Measurements from ENCODE around the gene PDE4D.

PDE4D gene

DNA sequence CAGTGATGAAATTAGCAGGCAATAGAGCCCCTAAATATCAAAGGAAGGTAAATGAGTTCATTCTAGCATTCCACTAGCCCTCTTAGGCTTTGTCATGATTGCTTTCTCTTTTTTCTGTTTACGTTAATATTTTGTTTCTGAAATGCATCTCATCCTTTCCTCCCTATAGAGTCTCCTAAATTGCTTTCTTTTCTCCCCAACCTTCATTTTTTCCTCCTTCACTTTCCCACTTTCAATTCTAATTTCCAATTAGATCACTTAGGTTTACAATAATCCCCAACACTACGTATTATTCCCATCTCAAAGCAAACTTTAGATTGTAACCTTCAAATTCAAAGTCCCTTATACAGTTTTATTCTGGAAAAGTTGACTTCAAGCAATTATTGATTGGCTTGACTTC lies 751.4 kb downstream of the PDE4D start:
- Mint-ChIP-seq H3K36me3 (ENCODE audit: insufficient read depth) (no peaks in the 10 kb centered on the region), H3K27ac (no peak overlapping the region), H3K9me3 (no peaks in the 10 kb centered on the region), H3K4me3 (no peak overlapping the region), H3K27me3 (peaks cover 0 to 3% of the 10 kb centered on the region in 2 donors), H3K4me1 (ENCODE audit: low read depth in 2 of 2) (no peaks in the 10 kb centered on the region)
- ATAC-seq (replicated peaks) (no peak), DNase-seq (no peak)

DNA sequence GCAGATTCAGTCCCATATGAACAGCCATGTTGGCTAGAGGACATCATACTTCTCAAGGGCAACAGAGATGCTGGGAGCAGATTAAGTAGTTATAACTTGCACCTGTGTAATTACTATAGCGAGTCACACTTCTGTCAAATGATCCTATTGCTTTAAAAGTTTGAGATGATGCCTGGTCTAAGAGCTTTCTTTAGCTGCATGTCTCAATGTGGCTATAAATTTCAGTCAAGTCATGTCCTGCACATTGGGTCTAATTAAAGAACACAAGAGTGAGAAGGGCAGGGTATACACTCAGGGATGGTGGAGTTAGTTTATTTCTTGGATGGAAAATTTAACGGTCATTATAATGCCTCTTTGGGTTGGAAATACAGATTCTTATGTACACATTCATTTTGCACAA lies 753.4 kb downstream of the PDE4D start:
- H3K9me3 Mint-ChIP-seq = no peaks in the 10 kb centered on the region
- peaks cover 0 to 8% of the 10 kb centered on the region in 2 donors for H3K27me3 Mint-ChIP-seq
- DNase-seq = no peak
- H3K4me1 Mint-ChIP-seq (ENCODE audit: low read depth in 2 of 2) = peaks cover 0 to 3% of the 10 kb centered on the region in 2 donors
- ATAC-seq (replicated peaks) = no peak
- no peak overlapping the region for H3K4me3 Mint-ChIP-seq
- no peaks in the 10 kb centered on the region for H3K36me3 Mint-ChIP-seq (ENCODE audit: insufficient read depth)
- H3K27ac Mint-ChIP-seq = no peak overlapping the region

DNA sequence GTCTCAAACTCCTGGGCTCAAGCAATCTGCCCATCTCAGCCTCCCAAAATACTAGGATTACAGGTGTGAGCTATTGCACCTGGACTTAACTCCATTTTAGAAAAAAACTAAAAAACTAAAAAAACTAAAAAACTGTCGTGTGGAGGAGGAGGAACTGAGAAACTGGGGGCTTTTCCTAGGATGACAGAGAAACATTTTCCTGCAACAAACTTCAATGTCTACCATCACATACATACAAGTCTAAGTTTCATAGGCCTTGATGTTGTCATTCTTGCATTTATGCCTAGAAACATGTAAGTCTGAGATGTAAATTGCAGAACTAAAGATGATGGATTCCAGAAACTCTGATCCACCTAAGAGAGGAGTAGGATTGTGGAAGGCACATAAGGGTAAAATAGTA lies 753.8 kb downstream of the PDE4D start:
- no peak for DNase-seq
- H3K36me3 Mint-ChIP-seq (ENCODE audit: insufficient read depth) = no peaks in the 10 kb centered on the region
- no peak overlapping the region for H3K27ac Mint-ChIP-seq
- no peak for ATAC-seq (replicated peaks)
- H3K4me1 Mint-ChIP-seq (ENCODE audit: low read depth in 2 of 2) = peaks cover 0 to 7% of the 10 kb centered on the region in 2 donors
- peaks cover 0 to 8% of the 10 kb centered on the region in 2 donors for H3K27me3 Mint-ChIP-seq
- no peak overlapping the region for H3K4me3 Mint-ChIP-seq
- H3K9me3 Mint-ChIP-seq = no peaks in the 10 kb centered on the region

DNA sequence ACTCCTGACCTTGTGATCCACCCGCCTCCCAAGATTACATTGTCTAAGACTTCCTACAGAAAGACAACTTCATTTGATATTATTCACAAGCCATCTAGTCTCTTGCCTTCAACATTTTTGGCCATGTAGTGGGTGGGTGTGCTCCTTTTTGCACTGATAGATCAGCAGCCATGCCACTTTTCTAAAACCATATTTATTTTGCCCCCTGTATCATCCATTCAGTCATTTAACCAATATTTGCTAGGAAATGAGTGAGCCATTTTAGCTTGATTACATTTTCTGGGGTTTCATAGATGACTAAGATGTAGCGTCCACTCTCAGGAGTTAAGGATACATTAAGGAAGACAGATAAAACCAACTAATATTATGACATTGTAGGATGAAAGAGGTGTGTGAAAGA lies 755.0 kb downstream of the PDE4D start:
- no peak overlapping the region for H3K4me3 Mint-ChIP-seq
- H3K9me3 Mint-ChIP-seq = no peaks in the 10 kb centered on the region
- no peak for ATAC-seq (replicated peaks)
- no peak for DNase-seq
- peaks cover 0 to 15% of the 10 kb centered on the region in 2 donors for H3K4me1 Mint-ChIP-seq (ENCODE audit: low read depth in 2 of 2)
- peaks cover 0 to 8% of the 10 kb centered on the region in 2 donors for H3K27me3 Mint-ChIP-seq
- no peaks in the 10 kb centered on the region for H3K36me3 Mint-ChIP-seq (ENCODE audit: insufficient read depth)
- H3K27ac Mint-ChIP-seq = no peak overlapping the region

DNA sequence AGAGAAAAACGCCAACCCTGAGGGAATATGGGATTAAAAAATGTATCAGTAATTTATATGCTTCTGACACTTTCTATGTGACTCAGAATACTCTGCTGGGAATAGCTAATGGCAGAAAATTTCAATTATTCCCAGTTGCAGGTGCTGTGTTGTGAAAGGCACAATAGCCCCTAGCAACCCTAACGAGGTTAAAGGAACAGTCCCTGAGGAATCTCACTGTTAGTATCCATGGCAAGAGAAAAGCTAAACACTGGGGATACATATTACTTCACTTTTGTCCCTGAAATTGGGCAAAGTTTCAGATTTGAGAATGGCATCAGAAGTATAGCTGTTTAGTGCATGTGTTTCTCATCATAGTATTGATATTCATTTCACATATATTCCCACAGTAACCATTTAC lies 755.7 kb downstream of the PDE4D start:
- no peaks in the 10 kb centered on the region for H3K36me3 Mint-ChIP-seq (ENCODE audit: insufficient read depth)
- H3K27ac Mint-ChIP-seq = no peak overlapping the region
- H3K4me1 Mint-ChIP-seq (ENCODE audit: low read depth in 2 of 2) = peaks cover 0 to 19% of the 10 kb centered on the region in 2 donors
- ATAC-seq (replicated peaks) = no peak
- no peak for DNase-seq
- H3K9me3 Mint-ChIP-seq = no peaks in the 10 kb centered on the region
- H3K27me3 Mint-ChIP-seq = peaks cover 0 to 8% of the 10 kb centered on the region in 2 donors
- no peak overlapping the region for H3K4me3 Mint-ChIP-seq

DNA sequence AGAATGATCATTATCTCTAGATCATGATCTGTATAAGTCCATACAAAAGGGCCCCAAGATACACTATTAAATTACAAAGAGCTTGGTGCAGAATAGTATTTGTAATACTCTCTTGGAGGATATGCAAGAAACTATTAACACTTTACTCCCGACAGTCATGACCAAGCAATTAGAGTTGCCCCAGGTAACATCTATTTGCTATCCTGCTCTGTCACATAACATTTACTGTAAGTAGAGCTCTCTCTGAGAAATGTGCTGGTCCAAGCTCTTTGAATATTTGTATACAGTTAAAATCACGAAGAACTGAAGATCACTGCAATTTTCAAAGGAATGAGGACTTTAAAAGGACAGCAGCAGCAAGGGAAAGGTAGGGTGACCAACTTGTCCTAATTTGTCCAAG lies 757.0 kb downstream of the PDE4D start:
- H3K4me1 Mint-ChIP-seq (ENCODE audit: low read depth in 2 of 2) = peaks cover 0 to 23% of the 10 kb centered on the region in 2 donors
- DNase-seq = no peak
- H3K27ac Mint-ChIP-seq = no peak overlapping the region
- H3K27me3 Mint-ChIP-seq = peaks cover 0 to 8% of the 10 kb centered on the region in 2 donors
- no peaks in the 10 kb centered on the region for H3K36me3 Mint-ChIP-seq (ENCODE audit: insufficient read depth)
- no peak for ATAC-seq (replicated peaks)
- H3K4me3 Mint-ChIP-seq = no peak overlapping the region
- H3K9me3 Mint-ChIP-seq = no peaks in the 10 kb centered on the region

DNA sequence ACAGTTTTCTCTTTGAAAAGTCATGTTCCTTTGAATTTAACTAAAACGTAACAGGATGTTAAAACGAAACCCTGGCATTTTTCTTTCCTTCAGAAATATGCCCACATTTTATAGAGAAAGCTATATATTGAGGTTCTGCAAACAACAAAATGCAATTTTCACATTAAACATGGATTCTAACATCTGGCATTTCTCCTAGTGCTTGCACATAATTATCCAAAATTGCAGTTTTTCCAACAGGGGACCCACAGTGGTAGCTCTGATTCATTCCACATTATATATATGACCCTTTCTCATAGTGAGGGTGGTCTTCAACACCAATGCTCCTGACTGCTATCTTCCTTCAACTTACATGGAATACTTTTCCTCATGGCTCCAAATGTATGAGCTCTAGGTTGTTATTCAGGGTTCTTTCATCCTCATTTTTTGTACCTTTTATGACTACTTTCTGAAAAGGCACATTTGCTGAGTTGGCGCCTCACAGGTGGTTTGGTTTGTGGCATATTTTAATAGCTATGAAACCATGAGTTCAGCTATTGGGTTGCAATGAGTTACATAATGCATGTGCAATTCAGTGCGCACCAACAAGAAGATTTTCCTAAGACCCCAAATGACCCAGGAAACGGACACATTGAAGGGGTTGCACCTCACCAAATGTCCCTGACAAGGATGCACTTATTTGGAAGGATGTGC lies 758.9 kb downstream of the PDE4D start:
- H3K9me3 Mint-ChIP-seq = no peaks in the 10 kb centered on the region
- peaks cover 0 to 23% of the 10 kb centered on the region in 2 donors for H3K4me1 Mint-ChIP-seq (ENCODE audit: low read depth in 2 of 2)
- H3K36me3 Mint-ChIP-seq (ENCODE audit: insufficient read depth) = no peaks in the 10 kb centered on the region
- H3K27ac Mint-ChIP-seq = peak overlapping the region in 1 of 2 donors; percentile 26
- DNase-seq = no peak
- peak overlapping the region in 1 of 2 donors; percentile 34 for H3K4me3 Mint-ChIP-seq
- ATAC-seq (replicated peaks) = peak; percentile 36
- H3K27me3 Mint-ChIP-seq = peaks cover 0 to 8% of the 10 kb centered on the region in 2 donors

DNA sequence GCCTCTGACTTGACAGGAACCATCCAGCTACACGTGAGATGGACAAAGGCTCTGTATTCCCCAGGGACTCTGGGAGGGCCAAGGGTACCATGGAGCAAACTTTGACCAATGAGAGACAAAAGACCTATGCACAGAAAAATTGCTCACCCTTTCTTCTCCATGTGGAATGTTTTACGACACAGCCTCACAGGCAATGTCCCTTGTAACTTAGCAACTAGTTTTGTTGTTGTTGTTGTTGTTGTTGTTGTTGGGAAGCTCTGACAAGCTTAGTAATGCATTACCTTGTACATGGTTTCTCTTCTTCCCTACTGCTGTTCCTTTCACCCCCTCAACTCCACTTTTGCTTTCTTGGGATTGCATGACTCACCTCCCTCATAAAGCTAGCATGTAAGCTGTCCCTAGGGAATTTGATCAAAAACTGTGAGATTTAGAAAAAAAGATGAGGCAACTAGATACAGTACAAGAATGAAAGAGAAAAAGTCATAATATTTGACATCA lies 759.7 kb downstream of the PDE4D start:
- H3K27ac Mint-ChIP-seq = peak overlapping the region in 1 of 2 donors; percentile 51
- H3K4me3 Mint-ChIP-seq = no peak overlapping the region
- no peaks in the 10 kb centered on the region for H3K9me3 Mint-ChIP-seq
- DNase-seq (no peak), ATAC-seq (replicated peaks) (no peak)
- H3K36me3 Mint-ChIP-seq (ENCODE audit: insufficient read depth) = no peaks in the 10 kb centered on the region
- H3K27me3 Mint-ChIP-seq = peaks cover 0 to 8% of the 10 kb centered on the region in 2 donors
- peaks cover 0 to 23% of the 10 kb centered on the region in 2 donors for H3K4me1 Mint-ChIP-seq (ENCODE audit: low read depth in 2 of 2)

DNA sequence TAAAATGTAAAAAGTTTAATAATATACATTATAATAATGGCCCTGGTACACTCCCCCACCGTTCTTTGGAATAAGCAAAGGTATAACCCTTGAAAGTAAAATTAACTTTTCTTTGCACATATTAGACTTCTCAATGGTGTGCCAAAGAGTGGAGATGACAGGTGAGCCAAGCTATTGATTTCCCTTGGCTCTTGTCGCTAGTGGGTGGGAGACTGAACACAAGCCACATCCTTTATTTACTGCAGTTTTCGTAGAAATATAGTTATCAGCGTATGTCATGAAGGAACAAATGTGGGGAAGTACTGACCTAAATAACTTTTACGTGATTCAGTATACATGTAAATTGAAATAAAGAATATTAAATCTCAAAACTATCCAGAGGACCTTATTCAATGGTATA lies 761.4 kb downstream of the PDE4D start:
- H3K9me3 Mint-ChIP-seq = no peaks in the 10 kb centered on the region

DNA sequence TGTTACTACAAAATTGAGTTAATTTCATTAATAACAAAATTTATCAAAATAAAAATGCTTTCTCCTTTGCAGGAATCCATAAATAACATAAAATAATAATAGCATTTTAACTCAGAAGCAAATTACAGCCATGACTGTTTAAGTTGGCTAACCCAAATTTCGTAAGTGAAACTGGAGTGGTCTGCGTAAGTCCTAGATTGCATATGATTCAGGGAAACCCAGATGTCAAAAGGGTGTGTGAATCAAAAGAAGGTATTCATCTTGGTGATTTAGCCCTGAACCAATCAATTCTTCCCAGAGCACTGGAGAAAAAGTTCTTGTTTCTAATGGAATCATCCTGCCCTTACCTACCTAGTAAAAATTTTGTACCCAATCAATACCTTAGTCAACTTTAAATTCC lies 763.1 kb downstream of the PDE4D start:
- no peak for ATAC-seq (replicated peaks)
- Mint-ChIP-seq H3K27me3 (no peaks in the 10 kb centered on the region), H3K9me3 (no peaks in the 10 kb centered on the region), H3K27ac (no peak overlapping the region), H3K4me3 (no peak overlapping the region), H3K4me1 (ENCODE audit: low read depth in 2 of 2) (peaks cover 0 to 24% of the 10 kb centered on the region in 2 donors), H3K36me3 (ENCODE audit: insufficient read depth) (no peaks in the 10 kb centered on the region)
- no peak for DNase-seq

More for the DNA sequence above, 761.4 kb downstream of the PDE4D start:
- no peaks in the 10 kb centered on the region for H3K36me3 Mint-ChIP-seq (ENCODE audit: insufficient read depth)
- H3K4me1 Mint-ChIP-seq (ENCODE audit: low read depth in 2 of 2) = peaks cover 0 to 26% of the 10 kb centered on the region in 2 donors
- no peak overlapping the region for H3K4me3 Mint-ChIP-seq
- ATAC-seq (replicated peaks) = peak; percentile 37
- peak in 1 of 3 experiments; percentile 15 for DNase-seq
- H3K27ac Mint-ChIP-seq = peak overlapping the region in 1 of 2 donors; percentile 76
- H3K27me3 Mint-ChIP-seq = peaks cover 0 to 5% of the 10 kb centered on the region in 2 donors

DNA sequence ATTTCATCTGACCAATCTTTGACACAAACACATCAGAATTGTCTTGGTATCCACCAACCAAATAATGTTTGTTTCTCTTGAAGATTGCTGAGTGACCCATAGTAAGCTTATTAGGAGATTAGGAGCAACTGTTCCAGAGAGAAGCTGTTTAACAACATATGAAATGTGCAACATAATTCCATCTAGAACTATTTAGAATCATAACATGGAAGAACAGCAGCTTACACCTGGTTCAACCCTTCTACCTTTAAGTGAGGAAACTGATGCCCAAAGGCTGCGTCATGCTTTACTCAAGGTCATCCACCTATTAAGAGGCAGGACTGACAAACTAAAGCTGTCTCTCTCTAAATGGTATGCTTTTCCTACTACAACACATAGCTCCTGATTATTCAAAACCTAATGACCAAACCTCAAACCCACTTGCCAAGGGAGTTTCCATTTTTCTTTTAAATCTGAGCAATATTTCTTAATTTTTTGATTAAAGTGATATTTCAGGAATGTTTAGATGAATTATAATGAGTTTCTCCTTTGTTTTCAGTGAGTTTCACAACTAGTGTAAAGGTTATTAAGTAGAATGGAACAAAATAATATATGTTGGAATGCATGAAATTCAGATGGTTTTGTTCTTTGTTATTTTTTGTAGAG lies 764.8 kb downstream of the PDE4D start:
- ATAC-seq (replicated peaks) (no peak), DNase-seq (no peak)
- Mint-ChIP-seq H3K9me3 (no peaks in the 10 kb centered on the region), H3K27me3 (no peaks in the 10 kb centered on the region), H3K4me1 (ENCODE audit: low read depth in 2 of 2) (peaks cover 0 to 14% of the 10 kb centered on the region in 2 donors), H3K36me3 (ENCODE audit: insufficient read depth) (no peaks in the 10 kb centered on the region), H3K27ac (no peak overlapping the region), H3K4me3 (no peak overlapping the region)

DNA sequence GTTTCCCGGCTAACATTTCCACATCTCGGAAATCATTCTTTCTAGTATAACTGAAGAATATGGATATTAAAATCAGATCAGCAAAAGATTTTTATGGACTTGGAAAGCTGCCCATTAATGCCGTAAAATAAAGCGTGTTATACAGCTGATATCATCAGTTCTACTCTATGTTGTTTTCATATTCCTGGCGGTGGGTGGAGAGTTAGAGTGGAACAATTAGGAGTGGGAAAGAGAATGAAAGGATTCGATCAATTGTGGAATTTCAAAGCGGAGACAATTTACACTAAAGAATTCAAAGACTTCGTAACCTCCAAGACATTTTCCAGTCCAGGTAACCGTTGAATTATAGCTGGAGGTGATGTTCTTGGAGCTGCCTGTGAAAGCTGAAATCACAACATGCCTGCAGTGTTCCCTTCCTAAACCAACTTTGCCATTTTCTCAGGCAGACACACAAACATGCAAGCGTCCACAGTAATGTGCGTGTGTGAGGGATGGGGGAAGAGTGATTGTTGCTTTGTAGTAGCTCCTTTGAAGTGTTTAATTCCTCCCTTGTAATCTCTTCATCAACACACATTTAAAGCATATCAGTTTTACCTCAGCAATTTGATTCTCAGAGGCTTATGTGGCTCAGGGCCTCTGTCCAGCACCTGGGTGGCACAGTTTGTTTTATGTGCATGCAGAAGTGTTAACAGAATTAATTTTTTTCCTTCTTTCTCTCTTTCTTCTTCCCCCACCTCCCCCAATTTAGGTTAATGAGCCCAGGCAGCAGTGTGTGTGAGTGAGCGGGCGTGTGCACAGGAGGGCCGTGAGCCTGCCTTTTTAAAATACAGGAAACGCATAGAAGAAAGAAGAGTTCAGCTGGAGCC lies 766.6 kb downstream of the PDE4D start:
- Mint-ChIP-seq H3K4me1 (ENCODE audit: low read depth in 2 of 2) (peaks cover 0 to 7% of the 10 kb centered on the region in 2 donors), H3K27ac (no peak overlapping the region), H3K27me3 (no peaks in the 10 kb centered on the region), H3K9me3 (no peaks in the 10 kb centered on the region), H3K36me3 (ENCODE audit: insufficient read depth) (no peaks in the 10 kb centered on the region), H3K4me3 (no peak overlapping the region)
- DNase-seq (no peak), ATAC-seq (replicated peaks) (peak; percentile 9)

DNA sequence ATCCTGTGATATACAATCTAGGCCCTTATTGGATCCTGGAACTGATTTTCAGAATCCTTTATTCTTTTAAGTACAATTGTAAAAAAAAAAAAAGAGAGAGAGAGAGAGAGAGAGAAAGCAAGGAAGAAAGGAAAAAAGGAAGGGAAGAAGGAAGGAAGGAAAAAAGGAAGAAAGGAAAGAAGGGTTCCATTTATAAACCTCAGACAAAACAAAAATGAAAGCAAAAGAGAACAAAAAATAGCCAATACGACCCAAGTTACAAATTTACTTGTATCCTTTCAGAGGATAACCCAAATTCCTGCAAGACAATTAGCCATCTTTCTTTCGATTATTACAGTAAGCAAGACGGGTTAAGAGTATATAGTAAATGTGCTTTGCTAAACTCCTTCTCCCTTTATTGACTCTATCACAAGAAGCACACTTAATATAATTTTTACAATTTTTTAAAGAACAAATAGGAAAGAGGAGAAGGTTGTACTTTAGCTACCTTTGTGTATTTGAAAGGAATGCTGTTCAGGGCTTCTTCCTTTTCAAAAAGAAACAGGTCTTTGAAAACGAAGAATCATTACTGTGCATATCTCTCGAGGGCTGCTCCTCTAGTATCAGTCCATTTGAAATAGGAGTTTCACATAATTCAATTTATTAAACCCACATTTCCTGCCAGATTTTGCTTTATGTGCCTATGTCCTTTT lies 767.4 kb downstream of the PDE4D start:
- DNase-seq (no peak), ATAC-seq (replicated peaks) (no peak)
- H3K9me3 Mint-ChIP-seq = no peaks in the 10 kb centered on the region
- H3K27ac Mint-ChIP-seq = no peak overlapping the region
- H3K4me3 Mint-ChIP-seq = no peak overlapping the region
- no peaks in the 10 kb centered on the region for H3K36me3 Mint-ChIP-seq (ENCODE audit: insufficient read depth)
- peaks cover 0 to 5% of the 10 kb centered on the region in 2 donors for H3K4me1 Mint-ChIP-seq (ENCODE audit: low read depth in 2 of 2)
- H3K27me3 Mint-ChIP-seq = no peaks in the 10 kb centered on the region

Measured in effector memory CD8-positive, alpha-beta T cell (primary cell).